Measurements from ENCODE around the gene CACNA1C. TPM values are rescaled to one million over a fixed set of nuclear protein-coding genes. Genes with fewer than 3 reads are reported as not detected.

CACNA1C gene
- total and polyA plus RNA-seq, 8 donors: 0.31 to 55.8 (median 7.2) TPM

DNA sequence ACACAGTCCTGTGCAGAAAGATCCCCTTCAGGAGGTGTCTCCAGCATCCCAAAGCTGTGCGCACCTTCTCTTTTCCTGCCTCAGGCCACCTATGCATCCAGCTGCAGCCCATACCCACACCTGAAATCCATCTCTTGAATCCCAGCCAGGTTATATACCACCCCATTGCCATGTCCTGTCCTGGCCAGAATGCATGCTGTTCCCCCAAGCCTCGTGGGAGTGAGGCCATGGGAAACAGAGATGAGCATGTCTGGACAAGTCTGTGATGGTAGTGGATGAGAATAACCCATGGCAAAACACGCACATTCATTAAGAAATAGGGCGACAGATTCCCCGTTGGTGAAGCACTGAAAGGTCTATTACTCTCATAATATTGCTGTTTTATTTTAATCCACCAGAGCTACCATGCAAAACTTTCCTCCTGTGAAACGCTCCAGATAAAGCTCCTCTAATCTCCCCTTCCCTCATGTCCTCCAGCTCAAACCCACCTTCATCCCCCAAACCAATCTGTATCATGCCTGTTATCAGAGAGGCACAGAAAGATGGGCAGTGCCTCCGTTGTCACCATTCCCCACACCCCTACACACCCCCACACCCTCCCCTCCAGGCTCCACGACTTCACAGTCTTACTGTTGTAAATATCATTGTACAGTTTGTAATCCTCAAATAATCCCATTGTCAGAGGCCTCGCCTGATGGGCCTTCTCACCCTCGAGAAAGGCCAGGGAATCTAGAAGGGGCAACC, 644.4 kb downstream of the CACNA1C start:
- intact Hi-C loops (cut with DNase I; ENCODE audit: low total_unique reads): no loop called here
- Histone ChIP-seq H3K4me3 (no peak overlapping the region), H3K4me1 (peaks cover 0 to 10% (median 0%) of the 10 kb centered on the region in 4 donors), H3K9me3 (no peaks in the 10 kb centered on the region), H3K27me3 (peaks cover 0 to 10% (median 0%) of the 10 kb centered on the region in 3 donors), H3K36me3 (no peaks in the 10 kb centered on the region), H3K27ac (no peak overlapping the region)
- TF ChIP-seq POLR2AphosphoS5 (IDR thresholded peaks at IDR 0.05) (no peak), EP300 (IDR thresholded peaks at IDR 0.05) (no peak), POLR2A (IDR thresholded peaks at IDR 0.05) (no peak)
- TF ChIP-seq, protein P1, sequence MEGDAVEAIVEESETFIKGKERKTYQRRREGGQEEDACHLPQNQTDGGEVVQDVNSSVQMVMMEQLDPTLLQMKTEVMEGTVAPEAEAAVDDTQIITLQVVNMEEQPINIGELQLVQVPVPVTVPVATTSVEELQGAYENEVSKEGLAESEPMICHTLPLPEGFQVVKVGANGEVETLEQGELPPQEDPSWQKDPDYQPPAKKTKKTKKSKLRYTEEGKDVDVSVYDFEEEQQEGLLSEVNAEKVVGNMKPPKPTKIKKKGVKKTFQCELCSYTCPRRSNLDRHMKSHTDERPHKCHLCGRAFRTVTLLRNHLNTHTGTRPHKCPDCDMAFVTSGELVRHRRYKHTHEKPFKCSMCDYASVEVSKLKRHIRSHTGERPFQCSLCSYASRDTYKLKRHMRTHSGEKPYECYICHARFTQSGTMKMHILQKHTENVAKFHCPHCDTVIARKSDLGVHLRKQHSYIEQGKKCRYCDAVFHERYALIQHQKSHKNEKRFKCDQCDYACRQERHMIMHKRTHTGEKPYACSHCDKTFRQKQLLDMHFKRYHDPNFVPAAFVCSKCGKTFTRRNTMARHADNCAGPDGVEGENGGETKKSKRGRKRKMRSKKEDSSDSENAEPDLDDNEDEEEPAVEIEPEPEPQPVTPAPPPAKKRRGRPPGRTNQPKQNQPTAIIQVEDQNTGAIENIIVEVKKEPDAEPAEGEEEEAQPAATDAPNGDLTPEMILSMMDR (IDR thresholded peaks at IDR 0.05): no peak
- 64 to 69% (median 67%) methylated on average over 10 of the region's 10 CpGs for WGBS, 5 donors
- DNase-seq: no peak

DNA sequence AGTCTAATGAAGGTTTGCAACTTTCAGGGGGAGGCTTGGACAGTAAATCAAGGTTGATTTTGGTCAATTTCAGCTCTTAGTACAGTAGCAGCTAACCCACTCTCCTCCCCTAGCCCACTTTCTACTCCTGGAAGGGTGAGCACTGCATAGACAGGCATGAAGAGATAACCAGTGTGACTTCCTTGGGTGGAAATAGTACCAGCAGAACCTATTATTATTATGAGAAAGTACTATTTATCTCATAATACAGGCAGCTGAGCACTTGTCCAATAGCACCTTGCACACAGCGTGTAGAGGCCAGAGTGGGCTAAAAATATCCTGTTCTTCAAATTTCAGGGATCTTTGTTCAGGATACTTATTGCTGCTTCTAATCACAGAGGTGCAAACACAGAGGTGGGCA, 645.8 kb downstream of the CACNA1C start:
- Histone ChIP-seq H3K4me1 (no peaks in the 10 kb centered on the region), H3K27me3 (peaks cover 0 to 10% (median 0%) of the 10 kb centered on the region in 3 donors), H3K27ac (no peak overlapping the region), H3K4me3 (no peak overlapping the region), H3K36me3 (no peaks in the 10 kb centered on the region), H3K9me3 (no peaks in the 10 kb centered on the region)
- intact Hi-C loops (cut with DNase I; ENCODE audit: low total_unique reads): no loop called here
- TF ChIP-seq EP300 (IDR thresholded peaks at IDR 0.05) (no peak), POLR2AphosphoS5 (IDR thresholded peaks at IDR 0.05) (no peak), POLR2A (IDR thresholded peaks at IDR 0.05) (no peak)
- TF ChIP-seq, protein P1 (IDR thresholded peaks at IDR 0.05): no peak
- DNase-seq: no peak
- WGBS, 5 donors: 60 to 83% (median 80%) methylated on average over 1 of the region's 1 CpG

DNA sequence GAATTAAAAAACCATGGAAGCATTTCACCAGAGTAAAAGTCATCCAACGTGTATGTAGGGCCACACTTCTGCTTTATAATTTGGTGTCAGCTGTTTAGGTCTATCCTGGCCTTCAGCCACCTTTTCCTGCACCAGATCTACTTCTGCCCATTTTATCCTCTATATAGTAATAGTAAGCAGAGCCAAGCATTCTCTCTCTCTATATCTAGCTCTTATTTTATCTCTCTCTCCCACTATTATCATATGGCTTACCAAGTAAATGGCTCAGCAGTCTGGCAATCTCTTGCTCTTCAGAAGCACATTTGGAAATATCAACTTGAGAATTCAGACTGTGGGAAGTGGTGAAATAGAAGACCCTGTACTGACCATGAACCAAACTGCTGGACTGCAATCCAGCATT, 657.9 kb downstream of the CACNA1C start:
- TF ChIP-seq, protein P1 (IDR thresholded peaks at IDR 0.05): no peak
- TF ChIP-seq POLR2A (IDR thresholded peaks at IDR 0.05): no peak
- TF ChIP-seq POLR2AphosphoS5 (IDR thresholded peaks at IDR 0.05): no peak
- TF ChIP-seq EP300 (IDR thresholded peaks at IDR 0.05): no peak

GRCh38 chr12:2719392-2719791, 666.6 kb downstream of the CACNA1C start:
- Histone ChIP-seq H3K4me1 (no peaks in the 10 kb centered on the region), H3K36me3 (no peaks in the 10 kb centered on the region), H3K9me3 (no peaks in the 10 kb centered on the region), H3K27ac (no peak overlapping the region), H3K27me3 (peaks cover 0 to 20% (median 3%) of the 10 kb centered on the region in 3 donors), H3K4me3 (no peak overlapping the region)
- DNase-seq: no peak
- TF ChIP-seq, protein P1 (IDR thresholded peaks at IDR 0.05): no peak
- no peak for TF ChIP-seq POLR2AphosphoS5 (IDR thresholded peaks at IDR 0.05)
- TF ChIP-seq EP300 (IDR thresholded peaks at IDR 0.05): no peak
- TF ChIP-seq POLR2A (IDR thresholded peaks at IDR 0.05): no peak
- intact Hi-C loops (cut with DNase I; ENCODE audit: low total_unique reads): no loop called here
- WGBS, 5 donors: 70 to 84% (median 74%) methylated on average over 2 of the region's 2 CpGs

More for the DNA sequence above, 657.9 kb downstream of the CACNA1C start:
- H3K4me1 ChIP-seq: no peaks in the 10 kb centered on the region
- no peak for DNase-seq
- H3K27me3 ChIP-seq: peaks cover 0 to 14% (median 0%) of the 10 kb centered on the region in 3 donors
- H3K36me3 ChIP-seq: no peaks in the 10 kb centered on the region
- 13 to 33% (median 25%) methylated on average over 1 of the region's 1 CpG for WGBS, 5 donors
- no peak overlapping the region for H3K4me3 ChIP-seq
- intact Hi-C loops (cut with DNase I; ENCODE audit: low total_unique reads): no loop called here
- H3K9me3 ChIP-seq: peaks cover 0 to 27% (median 18%) of the 10 kb centered on the region in 4 donors
- H3K27ac ChIP-seq: no peak overlapping the region
